ENCODE results near the gene CASZ1. TPM values are rescaled to one million over a fixed set of nuclear protein-coding genes. Genes with fewer than 3 reads are reported as not detected.

CASZ1 gene
- total RNA-seq, 1 donor from 2014 or later = 9.2 TPM

- DNase-seq (ENCODE audit: low read depth) = no peak
- FAIRE-seq = no peak
- no peak for TF ChIP-seq CTCF (IDR thresholded peaks at IDR 0.05; ENCODE audit: insufficient read depth, low read length, severe bottlenecking)
- Histone ChIP-seq H3K36me3 (ENCODE audit: control insufficient read depth, insufficient read depth, low read length) (no peaks in the 10 kb centered on the region), H3K4me3 (ENCODE audit: low read depth, low read length) (no peak overlapping the region), H3K27me3 (ENCODE audit: control insufficient read depth, insufficient read depth, low read length) (no peaks in the 10 kb centered on the region)
Observed at GRCh38 chr1:10697621-10698160, 98.8 kb downstream of the CASZ1 start.

- Histone ChIP-seq H3K36me3 (ENCODE audit: control insufficient read depth, insufficient read depth, low read length) (no peaks in the 10 kb centered on the region), H3K4me3 (ENCODE audit: low read depth, low read length) (no peak overlapping the region), H3K27me3 (ENCODE audit: control insufficient read depth, insufficient read depth, low read length) (no peaks in the 10 kb centered on the region)
- no peak for TF ChIP-seq CTCF (IDR thresholded peaks at IDR 0.05; ENCODE audit: insufficient read depth, low read length, severe bottlenecking)
- no peak for FAIRE-seq
- no peak for DNase-seq (ENCODE audit: low read depth)
Observed at GRCh38 chr1:10696977-10697376, 99.5 kb downstream of the CASZ1 start.

GRCh38 chr1:10694633-10695627 is 101.5 kb downstream of the CASZ1 start:
- FAIRE-seq (no peak), DNase-seq (ENCODE audit: low read depth) (peak; percentile 61)
- no peak for TF ChIP-seq CTCF (IDR thresholded peaks at IDR 0.05; ENCODE audit: insufficient read depth, low read length, severe bottlenecking)

GRCh38 chr1:10694274-10694632 is 102.2 kb downstream of the CASZ1 start:
- Histone ChIP-seq H3K36me3 (ENCODE audit: control insufficient read depth, insufficient read depth, low read length) (peaks cover 6% of the 10 kb centered on the region), H3K4me3 (ENCODE audit: low read depth, low read length) (peak overlapping the region; percentile 62), H3K27me3 (ENCODE audit: control insufficient read depth, insufficient read depth, low read length) (no peaks in the 10 kb centered on the region)
- TF ChIP-seq CTCF (IDR thresholded peaks at IDR 0.05; ENCODE audit: insufficient read depth, low read length, severe bottlenecking) = no peak
- FAIRE-seq (no peak), DNase-seq (ENCODE audit: low read depth) (peak; percentile 38)

More at GRCh38 chr1:10694633-10695627, 101.5 kb downstream of the CASZ1 start:
- peaks cover 6% of the 10 kb centered on the region for H3K36me3 ChIP-seq (ENCODE audit: control insufficient read depth, insufficient read depth, low read length)
- H3K27me3 ChIP-seq (ENCODE audit: control insufficient read depth, insufficient read depth, low read length) = no peaks in the 10 kb centered on the region
- peak overlapping the region; percentile 36 for H3K4me3 ChIP-seq (ENCODE audit: low read depth, low read length)

- no peak for DNase-seq (ENCODE audit: low read depth)
- H3K4me3 ChIP-seq (ENCODE audit: low read depth, low read length) = peak overlapping the region; percentile 62
Observed at GRCh38 chr1:10693497-10694273, 102.8 kb downstream of the CASZ1 start.

More at GRCh38 chr1:10693497-10694273, 102.8 kb downstream of the CASZ1 start:
- no peak for FAIRE-seq
- no peaks in the 10 kb centered on the region for H3K27me3 ChIP-seq (ENCODE audit: control insufficient read depth, insufficient read depth, low read length)
- peaks cover 8% of the 10 kb centered on the region for H3K36me3 ChIP-seq (ENCODE audit: control insufficient read depth, insufficient read depth, low read length)
- no peak for TF ChIP-seq CTCF (IDR thresholded peaks at IDR 0.05; ENCODE audit: insufficient read depth, low read length, severe bottlenecking)

All from bronchial epithelial cell (primary cell).